Motor neuron (in vitro differentiated cells): ENCODE results near the gene TRHDE. TPM values are rescaled to one million over a fixed set of nuclear protein-coding genes. Genes with fewer than 3 reads are reported as not detected.
A peak's percentile ranks its signal among the peaks of the same experiment; 100 is the strongest.

Experiments
- ATAC-seq, 8 experiments: fragments of 200-7000 bp; cut with Tn5 transposase; replicated peaks in 6 of 8; 2 replicates each; pipeline ENCODE4 v1.8.0; 2021; ENCODE audit warnings: mild to moderate bottlenecking in 8 of 8, moderate library complexity in 8 of 8
- H3K27ac ChIP-seq, 2 donors: fragments of 250-450 bp; sonication (Bioruptor Pico); 2 replicates each; pipeline ENCODE4 v1.9.0; 2021; ENCODE audit warnings: antibody characterized with exemption in 2 of 2, mild to moderate bottlenecking in 2 of 2, moderate library complexity in 1 of 2
- H3K4me1 ChIP-seq, 2 donors: fragments of 250-450 bp; sonication (Bioruptor Pico); replicated peaks in 1 of 2; 2 replicates each; pipeline ENCODE4 v1.6.1; 2021; ENCODE audit warnings: antibody characterized with exemption in 2 of 2, mild to moderate bottlenecking in 2 of 2, moderate library complexity in 1 of 2
- H3K4me3 ChIP-seq, 5 donors: fragments of 250-450 bp; sonication (Bioruptor Pico); 2 replicates each; pipeline ENCODE4 v1.9.0; 2021; ENCODE audit warnings: antibody characterized with exemption in 5 of 5, mild to moderate bottlenecking in 5 of 5, moderate library complexity in 4 of 5
- WGBS, 10 experiments: fragments of 450-650 bp; shearing (Covaris generic); methylation state at CpG; one replicate each; pipeline ENCODE4 v1.0.0; 2022; 5-methylcytosine and 5-hydroxymethylcytosine counted together
- in situ Hi-C, 9 experiments: fragments of 400-800 bp; cut with MboI; loops; one replicate each; pipeline ENCODE4 v1.15.0; 2021; ENCODE audit warnings: low sequenced_read_pairs in 9 of 9, low pct_unique_long_range_greater_than_20kb in 2 of 9; ENCODE audit not compliant: unreplicated experiment in 9 of 9
- total RNA-seq, 8 experiments: library from RNA; unstranded; fragments of 300-600 nt; gene quantifications; 2 replicates each; pipeline versions ENCODE4 v1.2.3 to v1.2.4, GENCODE V29; 2022

Gene TRHDE
- total RNA-seq, 8 experiments from 2014 or later = 0.04 to 7.1 (median 1.9) TPM

DNA sequence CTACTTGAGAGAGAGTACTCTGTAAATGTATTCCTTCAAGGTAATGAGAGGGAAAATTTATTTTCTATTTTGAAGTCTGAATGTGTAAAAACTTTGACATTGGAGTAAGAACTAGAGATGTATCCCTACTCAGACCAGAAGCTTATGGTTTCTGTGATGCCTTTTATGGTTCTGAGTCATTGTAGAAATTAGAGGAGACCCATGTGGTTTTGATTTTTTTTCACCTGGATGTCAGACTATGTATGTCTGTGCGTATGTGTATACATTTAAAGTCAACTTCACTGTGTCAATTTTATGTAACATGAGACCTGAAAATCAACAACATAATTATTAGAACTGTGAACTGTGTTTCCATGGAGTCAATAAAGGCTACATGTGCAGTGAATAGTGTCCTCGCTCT lies 302.0 kb downstream of the TRHDE start:
- 8 to 100% (median 83%) methylated on average over 1 to 2 of the region's 2 CpGs for WGBS, 10 experiments
- ATAC-seq = no peak
- Histone ChIP-seq H3K27ac (no peak overlapping the region), H3K4me3 (no peak overlapping the region), H3K4me1 (no peaks in the 10 kb centered on the region)
- in situ Hi-C loops = no loop called here

DNA sequence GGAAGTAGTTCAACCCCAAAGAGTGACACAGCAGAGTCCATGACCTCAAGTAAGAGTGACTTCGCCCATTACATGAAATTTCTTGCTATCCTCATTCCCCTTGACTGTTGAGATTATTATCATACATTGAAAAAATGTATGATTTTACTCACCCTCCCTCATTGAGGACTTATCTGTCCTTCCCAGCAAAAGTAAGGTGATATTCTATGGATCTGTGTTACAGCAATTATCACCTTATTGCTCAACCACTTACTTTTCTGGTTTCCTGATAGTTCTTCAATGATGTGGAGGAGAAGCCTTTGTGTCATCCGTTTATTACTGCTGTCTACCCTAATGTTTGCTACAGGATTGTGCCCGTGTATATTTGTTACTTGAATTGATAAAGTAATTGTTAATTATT lies 306.2 kb downstream of the TRHDE start:
- in situ Hi-C loops = no loop called here
- Histone ChIP-seq H3K27ac (no peak overlapping the region), H3K4me3 (no peak overlapping the region), H3K4me1 (no peaks in the 10 kb centered on the region)
- 0 to 100% (median 83%) methylated on average over 1 to 3 of the region's 3 CpGs for WGBS, 10 experiments
- ATAC-seq = no peak

DNA sequence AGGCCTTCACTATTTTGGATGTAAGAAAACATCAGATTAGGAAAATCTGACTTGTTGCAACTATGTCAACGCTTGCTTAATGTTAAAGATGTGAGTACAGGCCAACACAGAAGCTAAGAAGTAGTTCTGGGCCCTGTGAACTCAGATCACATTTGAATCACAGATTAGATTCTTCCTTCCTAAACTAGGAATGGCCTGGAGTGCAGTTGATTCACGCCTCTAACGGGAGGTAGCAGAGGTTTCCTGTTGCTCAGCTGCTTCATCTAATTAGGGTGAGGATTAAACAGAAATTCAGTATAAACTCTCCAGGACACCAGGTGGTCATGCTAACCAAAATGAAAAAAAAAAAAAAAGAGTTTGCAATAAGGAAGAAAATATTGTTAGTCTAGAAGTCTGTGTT lies 314.3 kb downstream of the TRHDE start:
- no peak overlapping the region for H3K27ac ChIP-seq
- H3K4me3 ChIP-seq = no peak overlapping the region
- no peak for ATAC-seq
- no peaks in the 10 kb centered on the region for H3K4me1 ChIP-seq
- whole genome bisulfite sequencing, 10 experiments = 0 to 100% (median 60%) methylated on average over 1 to 3 of the region's 3 CpGs; no CpG with 5 or more reads in 3 of the 10 experiments
- in situ Hi-C loops = no loop called here

- ATAC-seq = no peak
- no peak overlapping the region for H3K27ac ChIP-seq
- peaks cover 0 to 14% of the 10 kb centered on the region in 2 donors for H3K4me1 ChIP-seq
- in situ Hi-C loops = no loop called here
- H3K4me3 ChIP-seq = no peak overlapping the region
Observed at GRCh38 chr12:72602581-72602980, 330.4 kb downstream of the TRHDE start.

GRCh38 chr12:72605975-72606374 lies 333.8 kb downstream of the TRHDE start:
- ATAC-seq = peak in 5 of 8 experiments; percentile 72 to 83 (median 81)
- no peak overlapping the region for H3K4me3 ChIP-seq
- in situ Hi-C loops = no loop called here
- peaks cover 0 to 26% of the 10 kb centered on the region in 2 donors for H3K4me1 ChIP-seq
- H3K27ac ChIP-seq = no peak overlapping the region
- WGBS, 10 experiments = 11 to 80% (median 60%) methylated on average over 1 to 2 of the region's 2 CpGs; no CpG with 5 or more reads in 3 of the 10 experiments

DNA sequence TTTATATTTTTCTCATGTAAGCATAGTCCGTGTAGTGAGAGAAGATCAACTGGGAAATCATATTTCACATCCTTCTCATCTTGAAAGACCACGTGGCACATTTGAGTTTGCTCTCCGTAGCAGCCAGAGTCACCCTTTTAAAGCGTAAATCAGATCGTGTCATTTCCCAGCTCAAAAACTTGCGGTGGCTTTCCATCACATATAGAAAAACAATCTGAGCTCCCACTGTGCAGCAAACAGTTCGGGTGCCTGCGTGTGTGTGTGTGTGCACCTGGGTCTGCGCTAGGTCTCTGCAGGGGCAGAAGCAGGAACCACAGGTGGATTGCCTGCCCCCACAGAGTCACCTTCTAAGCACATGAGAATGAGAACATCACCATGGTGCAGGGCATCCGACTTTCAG lies 338.2 kb downstream of the TRHDE start:
- H3K4me1 ChIP-seq = peaks cover 0 to 27% of the 10 kb centered on the region in 2 donors
- no peak overlapping the region for H3K27ac ChIP-seq
- in situ Hi-C loops = no loop called here
- peak in 5 of 8 experiments; percentile 73 to 79 (median 78) for ATAC-seq
- H3K4me3 ChIP-seq = no peak overlapping the region
- 31 to 81% (median 63%) methylated on average over 1 to 9 of the region's 10 CpGs for WGBS, 10 experiments

- H3K4me1 ChIP-seq = peaks cover 0 to 21% of the 10 kb centered on the region in 2 donors
- in situ Hi-C loops = no loop called here
- WGBS, 10 experiments = 14 to 91% (median 61%) methylated on average over 1 of the region's 1 CpG; no CpG with 5 or more reads in 4 of the 10 experiments
Observed at GRCh38 chr12:72610854-72611358, 338.7 kb downstream of the TRHDE start.

DNA sequence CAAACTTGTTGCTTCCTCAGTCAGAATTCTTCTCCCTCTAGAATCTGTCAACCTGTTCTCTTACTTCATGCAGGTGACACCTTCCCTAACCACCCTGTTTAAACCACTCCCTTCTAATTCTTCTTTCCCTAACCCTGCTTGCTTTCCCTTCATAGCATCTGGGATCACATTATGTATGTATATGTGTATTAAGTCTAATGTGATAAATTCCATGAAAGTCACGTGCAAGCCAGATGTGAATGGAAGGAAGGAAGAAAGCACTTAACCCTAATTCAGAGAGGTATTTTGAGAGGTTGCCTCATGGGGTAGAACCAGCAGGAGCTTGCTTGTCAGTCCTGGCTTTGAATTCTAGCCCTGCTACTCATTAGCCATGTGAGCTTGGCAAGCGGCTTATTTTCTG lies 340.0 kb downstream of the TRHDE start:
- H3K4me3 ChIP-seq = no peak overlapping the region
- peaks cover 0 to 15% of the 10 kb centered on the region in 2 donors for H3K4me1 ChIP-seq
- in situ Hi-C loops = no loop called here
- 0 to 100% (median 75%) methylated on average over 1 to 2 of the region's 2 CpGs for WGBS, 10 experiments
- H3K27ac ChIP-seq = no peak overlapping the region
- peak in 3 of 8 experiments; percentile 50 to 97 (median 85) for ATAC-seq

More at GRCh38 chr12:72610854-72611358, 338.7 kb downstream of the TRHDE start:
- Histone ChIP-seq H3K4me3 (no peak overlapping the region), H3K27ac (no peak overlapping the region)
- no peak for ATAC-seq

DNA sequence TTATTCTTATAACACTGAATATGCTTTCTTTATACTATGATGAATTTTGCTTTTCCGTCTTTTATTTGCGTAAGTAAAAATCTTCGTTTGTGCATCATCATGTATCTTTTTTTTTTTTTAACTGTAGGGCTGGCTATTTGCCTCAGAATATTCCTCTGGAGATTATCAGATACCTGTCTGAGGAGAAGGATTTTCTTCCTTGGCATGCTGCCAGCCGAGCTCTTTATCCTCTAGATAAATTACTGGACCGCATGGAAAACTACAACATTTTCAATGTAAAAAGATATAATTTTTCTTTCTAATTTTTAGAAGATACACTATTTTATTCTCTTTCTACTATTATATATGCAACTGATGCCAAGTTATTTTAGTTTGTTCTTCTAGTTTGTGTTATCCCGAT lies 346.6 kb downstream of the TRHDE start:
- in situ Hi-C loops = no loop called here
- 53 to 100% (median 95%) methylated on average over 2 to 6 of the region's 6 CpGs for WGBS, 10 experiments
- peaks cover 0 to 5% of the 10 kb centered on the region in 2 donors for H3K4me1 ChIP-seq
- no peak overlapping the region for H3K4me3 ChIP-seq
- no peak for ATAC-seq
- H3K27ac ChIP-seq = no peak overlapping the region

DNA sequence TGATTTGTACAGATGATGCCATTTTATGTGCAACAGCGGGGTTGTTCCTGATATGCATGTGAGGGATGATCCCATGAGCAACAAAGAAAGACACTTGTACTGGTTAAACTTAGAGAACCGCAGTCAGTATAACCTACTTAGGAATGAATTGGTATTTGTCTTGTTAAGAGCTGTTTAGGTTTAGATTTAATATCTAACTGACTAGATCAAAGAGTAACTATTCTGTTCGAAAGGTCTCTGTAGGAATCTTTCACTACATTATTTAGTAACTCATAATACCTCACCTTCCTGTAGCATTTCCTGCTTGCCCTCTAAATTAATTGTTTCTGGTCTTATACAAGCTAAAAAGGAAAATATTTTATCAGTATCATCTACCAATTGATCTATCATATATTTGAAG lies 350.4 kb downstream of the TRHDE start:
- ATAC-seq = no peak
- in situ Hi-C loops = no loop called here
- Histone ChIP-seq H3K27ac (no peak overlapping the region), H3K4me1 (peaks cover 0 to 2% of the 10 kb centered on the region in 2 donors), H3K4me3 (no peak overlapping the region)
- 3 to 100% (median 75%) methylated on average over 1 to 3 of the region's 3 CpGs; no CpG with 5 or more reads in 1 of the 10 experiments for WGBS, 10 experiments

- Histone ChIP-seq H3K4me3 (no peak overlapping the region), H3K27ac (no peak overlapping the region), H3K4me1 (peaks cover 3% of the 10 kb centered on the region in 2 donors)
- WGBS, 10 experiments = 0 to 69% (median 60%) methylated on average over 1 to 4 of the region's 4 CpGs; no CpG with 5 or more reads in 1 of the 10 experiments
- ATAC-seq = peak in 5 of 8 experiments; percentile 59 to 98 (median 79)
- in situ Hi-C loops = no loop called here
Observed at GRCh38 chr12:72631926-72632685, 359.9 kb downstream of the TRHDE start.

GRCh38 chr12:72642706-72643105 lies 370.5 kb downstream of the TRHDE start:
- no peak for ATAC-seq
- Histone ChIP-seq H3K27ac (no peak overlapping the region), H3K4me1 (no peaks in the 10 kb centered on the region), H3K4me3 (no peak overlapping the region)
- 0 to 100% (median 100%) methylated on average over 1 to 2 of the region's 2 CpGs; no CpG with 5 or more reads in 3 of the 10 experiments for WGBS, 10 experiments
- in situ Hi-C loops = no loop called here

- Histone ChIP-seq H3K27ac (no peak overlapping the region), H3K4me1 (no peaks in the 10 kb centered on the region), H3K4me3 (no peak overlapping the region)
- in situ Hi-C loops = no loop called here
- ATAC-seq = no peak
Observed at GRCh38 chr12:72647139-72647538, 375.0 kb downstream of the TRHDE start.

DNA sequence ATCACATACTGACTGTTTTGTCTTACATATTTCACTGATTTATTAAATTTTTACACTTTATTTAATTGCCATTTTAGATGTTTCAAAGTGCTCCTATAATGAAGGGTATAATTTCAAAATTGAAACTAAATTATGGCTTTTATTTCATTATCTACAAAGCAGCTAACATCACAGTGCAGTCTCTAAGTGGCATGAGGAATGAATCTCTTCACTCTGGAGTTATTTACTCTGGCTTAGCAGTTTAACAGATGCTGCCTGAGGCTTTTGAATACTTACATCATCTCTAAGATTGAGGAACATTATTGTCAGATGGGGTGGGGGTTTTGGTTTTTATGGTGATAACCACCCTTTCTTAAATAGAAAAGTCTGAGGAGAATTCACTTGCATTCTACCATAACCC lies 386.4 kb downstream of the TRHDE start:
- ATAC-seq = peak in 3 of 8 experiments; percentile 49 to 70 (median 64)
- Histone ChIP-seq H3K27ac (no peak overlapping the region), H3K4me3 (no peak overlapping the region), H3K4me1 (peaks cover 0 to 2% of the 10 kb centered on the region in 2 donors)
- in situ Hi-C loops = no loop called here
